Naive B cell (primary cell): ENCODE data around the gene TPT1. TPM values are rescaled to one million over a fixed set of nuclear protein-coding genes. Genes with fewer than 3 reads are reported as not detected.

Source experiments
- ATAC-seq, 2 donors: fragments of 150-1000 bp; cut with Tn5 transposase; 2 replicates each; pipeline ENCODE4 v1.10.0; 2021; ENCODE audit warnings: low read depth in 2 of 2, mild to moderate bottlenecking in 2 of 2, moderate library complexity in 2 of 2
- DNase-seq: peaks from one replicate; pipeline ENCODE4 v3.0.0; 2022
- H3K27ac Mint-ChIP-seq, 6 donors: one replicate each; pipeline ENCODE4 v1.8.0; 2020 to 2022; ENCODE audit warnings: mild to moderate bottlenecking in 6 of 6, mixed read lengths in 6 of 6, moderate library complexity in 5 of 6, inconsistent platforms in 2 of 6
- H3K27me3 Mint-ChIP-seq, 3 donors: one replicate each; pipeline ENCODE4 v1.8.0; 2021 to 2022; ENCODE audit warnings: mixed read lengths in 3 of 3, mild to moderate bottlenecking in 1 of 3
- H3K36me3 Mint-ChIP-seq, 2 donors: one replicate each; pipeline ENCODE4 v1.8.0; 2020 to 2022; ENCODE audit warnings: mixed read lengths in 2 of 2, inconsistent platforms in 1 of 2, mild to moderate bottlenecking in 1 of 2
- H3K4me1 Mint-ChIP-seq, 3 donors: one replicate each; pipeline ENCODE4 v1.8.0; 2020 to 2022; ENCODE audit warnings: mixed read lengths in 3 of 3, inconsistent platforms in 1 of 3, mild to moderate bottlenecking in 1 of 3, moderate library complexity in 1 of 3
- H3K4me3 Mint-ChIP-seq, 8 donors: one replicate each; pipeline ENCODE4 v1.8.0; 2020 to 2022; ENCODE audit warnings: mild to moderate bottlenecking in 8 of 8, mixed read lengths in 8 of 8, moderate library complexity in 8 of 8, inconsistent platforms in 2 of 8
- H3K9me3 Mint-ChIP-seq, 7 donors: one replicate each; pipeline ENCODE4 v1.8.0; 2020 to 2022; ENCODE audit warnings: mixed read lengths in 7 of 7, mild to moderate bottlenecking in 5 of 7, inconsistent platforms in 2 of 7, moderate library complexity in 1 of 7
- polyA plus RNA-seq, 6 donors: library from polyadenylated mRNA; unstranded; fragments of 300-500 nt; fragmentation: Illumina TruSeq; gene quantifications; one replicate each; pipeline ENCODE4 v1.2.3, GENCODE V29; 2021; ENCODE audit warnings: low read depth in 6 of 6

The TPT1 gene
- polyA plus RNA-seq, 6 donors from 2014 or later, result 1,189 to 2,468 (median 2,211) TPM

- Mint-ChIP-seq H3K27ac (peak overlapping the region in 5 of 6 donors; percentile 25 to 60 (median 51)), H3K4me1 (peaks cover 43 to 77% (median 76%) of the 10 kb centered on the region in 3 donors), H3K4me3 (peak overlapping the region in 3 of 8 donors; percentile 9 to 89 (median 36)), H3K9me3 (no peaks in the 10 kb centered on the region), H3K27me3 (no peaks in the 10 kb centered on the region), H3K36me3 (peaks cover 22 to 24% of the 10 kb centered on the region in 2 donors)
- DNase-seq, result no peak
- ATAC-seq, result no peak
Measured at GRCh38 chr13:45337803-45338202, 3.2 kb downstream of the TPT1 start.

GRCh38 chr13:45337395-45337794 is 3.6 kb downstream of the TPT1 start:
- H3K36me3 Mint-ChIP-seq, result peaks cover 22 to 24% of the 10 kb centered on the region in 2 donors
- DNase-seq (no peak), ATAC-seq (no peak)
- no peaks in the 10 kb centered on the region for H3K27me3 Mint-ChIP-seq
- H3K27ac Mint-ChIP-seq, result peak overlapping the region in 3 of 6 donors; percentile 24 to 60 (median 25)
- H3K4me3 Mint-ChIP-seq, result peak overlapping the region in 1 of 8 donors; percentile 89
- peaks cover 41 to 78% (median 76%) of the 10 kb centered on the region in 3 donors for H3K4me1 Mint-ChIP-seq
- no peaks in the 10 kb centered on the region for H3K9me3 Mint-ChIP-seq

GRCh38 chr13:45336025-45336800 is 4.8 kb downstream of the TPT1 start:
- peaks cover 22 to 24% of the 10 kb centered on the region in 2 donors for H3K36me3 Mint-ChIP-seq

DNA sequence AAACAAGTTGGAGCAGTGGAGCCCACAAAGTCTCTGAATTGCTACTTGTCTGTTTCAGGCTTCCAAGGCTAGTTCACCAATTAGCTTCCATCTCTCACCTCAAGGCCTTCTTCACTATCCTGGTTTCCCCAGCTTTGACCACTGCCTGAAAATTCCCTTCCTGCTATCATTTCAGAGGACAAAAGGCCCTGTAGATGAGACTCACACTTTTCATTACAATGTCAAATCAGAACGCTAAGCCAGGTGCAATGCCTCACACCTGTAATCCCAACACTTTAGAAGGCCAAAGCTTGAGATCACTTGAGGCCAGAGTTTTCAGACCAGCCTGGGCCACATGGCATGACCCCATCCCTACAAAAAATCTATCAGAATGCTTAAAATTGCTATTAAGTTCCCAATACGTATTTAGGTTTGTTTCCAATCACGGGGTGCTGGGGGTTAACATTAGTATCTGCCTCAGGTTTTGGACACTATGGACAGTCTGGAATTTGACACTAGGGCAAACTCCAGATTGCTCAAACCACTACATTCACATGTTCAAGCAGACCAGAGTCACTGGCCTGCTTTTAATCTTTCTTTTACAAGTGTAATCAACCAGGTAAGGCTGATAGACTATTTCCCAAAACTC is 5.5 kb downstream of the TPT1 start:
- Mint-ChIP-seq H3K9me3 (no peaks in the 10 kb centered on the region), H3K4me1 (peaks cover 39 to 75% (median 63%) of the 10 kb centered on the region in 3 donors), H3K27me3 (no peaks in the 10 kb centered on the region), H3K36me3 (peaks cover 22 to 24% of the 10 kb centered on the region in 2 donors), H3K27ac (peak overlapping the region in 4 of 6 donors; percentile 6 to 49 (median 25)), H3K4me3 (peak overlapping the region in 1 of 8 donors; percentile 89)
- ATAC-seq, result no peak
- no peak for DNase-seq

More at GRCh38 chr13:45336025-45336800, 4.8 kb downstream of the TPT1 start:
- Mint-ChIP-seq H3K4me1 (peaks cover 34 to 72% (median 68%) of the 10 kb centered on the region in 3 donors), H3K27me3 (no peaks in the 10 kb centered on the region), H3K27ac (peak overlapping the region in 5 of 6 donors; percentile 24 to 71 (median 32)), H3K4me3 (peak overlapping the region in 2 of 8 donors; percentile 37 to 89), H3K9me3 (no peaks in the 10 kb centered on the region)
- no peak for ATAC-seq
- DNase-seq, result no peak

GRCh38 chr13:45333977-45334922 is 6.7 kb downstream of the TPT1 start:
- no peak for DNase-seq
- peak overlapping the region in 5 of 6 donors; percentile 4 to 86 (median 76) for H3K27ac Mint-ChIP-seq
- peaks cover 42 to 76% (median 63%) of the 10 kb centered on the region in 3 donors for H3K4me1 Mint-ChIP-seq
- H3K4me3 Mint-ChIP-seq, result peak overlapping the region in 1 of 8 donors; percentile 13
- no peaks in the 10 kb centered on the region for H3K27me3 Mint-ChIP-seq
- H3K36me3 Mint-ChIP-seq, result peaks cover 22 to 24% of the 10 kb centered on the region in 2 donors
- no peaks in the 10 kb centered on the region for H3K9me3 Mint-ChIP-seq
- ATAC-seq, result no peak

- H3K27me3 Mint-ChIP-seq, result no peaks in the 10 kb centered on the region
Measured at GRCh38 chr13:45333251-45333976, 7.6 kb downstream of the TPT1 start.

GRCh38 chr13:45332831-45333219 is 8.2 kb downstream of the TPT1 start:
- Mint-ChIP-seq H3K9me3 (no peaks in the 10 kb centered on the region), H3K27me3 (no peaks in the 10 kb centered on the region), H3K4me3 (no peak overlapping the region), H3K27ac (peak overlapping the region in 2 of 6 donors; percentile 44 to 54), H3K36me3 (peaks cover 13 to 14% of the 10 kb centered on the region in 2 donors), H3K4me1 (peaks cover 33 to 69% (median 54%) of the 10 kb centered on the region in 3 donors)
- no peak for ATAC-seq
- no peak for DNase-seq

More at GRCh38 chr13:45333251-45333976, 7.6 kb downstream of the TPT1 start:
- Mint-ChIP-seq H3K9me3 (no peaks in the 10 kb centered on the region), H3K36me3 (peaks cover 15 to 16% of the 10 kb centered on the region in 2 donors), H3K4me1 (peaks cover 34 to 73% (median 58%) of the 10 kb centered on the region in 3 donors), H3K27ac (peak overlapping the region in 5 of 6 donors; percentile 2 to 67 (median 44)), H3K4me3 (no peak overlapping the region)
- no peak for ATAC-seq
- DNase-seq, result no peak

- H3K9me3 Mint-ChIP-seq, result no peaks in the 10 kb centered on the region
- H3K4me1 Mint-ChIP-seq, result peaks cover 33 to 70% (median 54%) of the 10 kb centered on the region in 3 donors
- peaks cover 13 to 14% of the 10 kb centered on the region in 2 donors for H3K36me3 Mint-ChIP-seq
- no peaks in the 10 kb centered on the region for H3K27me3 Mint-ChIP-seq
- H3K4me3 Mint-ChIP-seq, result no peak overlapping the region
- peak overlapping the region in 2 of 6 donors; percentile 15 to 54 for H3K27ac Mint-ChIP-seq
- ATAC-seq (no peak), DNase-seq (no peak)
Measured at GRCh38 chr13:45332036-45332830, 8.8 kb downstream of the TPT1 start.

DNA sequence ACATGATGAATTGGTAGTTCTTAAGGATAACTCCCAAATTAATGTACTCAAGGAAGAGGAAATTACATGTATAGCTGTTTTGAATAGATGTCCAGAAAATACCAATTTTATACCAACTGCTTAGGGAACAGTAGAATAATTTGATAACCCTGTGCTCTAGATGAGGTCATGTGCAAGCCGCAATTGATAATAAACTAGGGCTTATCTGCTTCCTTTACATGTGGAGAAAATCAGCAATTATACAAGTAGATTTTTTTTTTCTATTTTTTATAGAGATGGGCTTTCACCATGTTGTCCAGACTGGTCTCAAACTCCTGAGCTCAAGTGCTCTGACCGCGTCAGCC is 9.3 kb downstream of the TPT1 start:
- Mint-ChIP-seq H3K36me3 (peaks cover 9 to 10% of the 10 kb centered on the region in 2 donors), H3K4me3 (no peak overlapping the region), H3K27me3 (no peaks in the 10 kb centered on the region), H3K4me1 (peaks cover 27 to 67% (median 52%) of the 10 kb centered on the region in 3 donors), H3K9me3 (peaks cover 0 to 2% (median 0%) of the 10 kb centered on the region in 7 donors), H3K27ac (peak overlapping the region in 2 of 6 donors; percentile 42 to 90)
- no peak for DNase-seq
- ATAC-seq, result no peak

- Mint-ChIP-seq H3K4me3 (no peak overlapping the region), H3K4me1 (peaks cover 25 to 66% (median 47%) of the 10 kb centered on the region in 3 donors), H3K9me3 (peaks cover 0 to 2% (median 0%) of the 10 kb centered on the region in 7 donors), H3K36me3 (peaks cover 4 to 5% of the 10 kb centered on the region in 2 donors), H3K27ac (peak overlapping the region in 4 of 6 donors; percentile 42 to 90 (median 78)), H3K27me3 (no peaks in the 10 kb centered on the region)
- DNase-seq (no peak), ATAC-seq (no peak)
Measured at GRCh38 chr13:45331123-45331619, 9.8 kb downstream of the TPT1 start.

- no peaks in the 10 kb centered on the region for H3K36me3 Mint-ChIP-seq
- peaks cover 0 to 2% (median 0%) of the 10 kb centered on the region in 7 donors for H3K9me3 Mint-ChIP-seq
- peak overlapping the region in 4 of 8 donors; percentile 62 to 90 (median 70) for H3K4me3 Mint-ChIP-seq
- H3K4me1 Mint-ChIP-seq, result peaks cover 9 to 42% (median 29%) of the 10 kb centered on the region in 3 donors
- H3K27ac Mint-ChIP-seq, result peak overlapping the region in 2 of 6 donors; percentile 11 to 39
- no peak for DNase-seq
- no peak for ATAC-seq
- H3K27me3 Mint-ChIP-seq, result no peaks in the 10 kb centered on the region
Measured at GRCh38 chr13:45328661-45329111, 12.3 kb downstream of the TPT1 start.
